Measurements from ENCODE around the gene IL2RG. TPM values are rescaled to one million over a fixed set of nuclear protein-coding genes. Genes with fewer than 3 reads are reported as not detected.

The IL2RG gene
- total RNA-seq: 3.2 TPM

DNA sequence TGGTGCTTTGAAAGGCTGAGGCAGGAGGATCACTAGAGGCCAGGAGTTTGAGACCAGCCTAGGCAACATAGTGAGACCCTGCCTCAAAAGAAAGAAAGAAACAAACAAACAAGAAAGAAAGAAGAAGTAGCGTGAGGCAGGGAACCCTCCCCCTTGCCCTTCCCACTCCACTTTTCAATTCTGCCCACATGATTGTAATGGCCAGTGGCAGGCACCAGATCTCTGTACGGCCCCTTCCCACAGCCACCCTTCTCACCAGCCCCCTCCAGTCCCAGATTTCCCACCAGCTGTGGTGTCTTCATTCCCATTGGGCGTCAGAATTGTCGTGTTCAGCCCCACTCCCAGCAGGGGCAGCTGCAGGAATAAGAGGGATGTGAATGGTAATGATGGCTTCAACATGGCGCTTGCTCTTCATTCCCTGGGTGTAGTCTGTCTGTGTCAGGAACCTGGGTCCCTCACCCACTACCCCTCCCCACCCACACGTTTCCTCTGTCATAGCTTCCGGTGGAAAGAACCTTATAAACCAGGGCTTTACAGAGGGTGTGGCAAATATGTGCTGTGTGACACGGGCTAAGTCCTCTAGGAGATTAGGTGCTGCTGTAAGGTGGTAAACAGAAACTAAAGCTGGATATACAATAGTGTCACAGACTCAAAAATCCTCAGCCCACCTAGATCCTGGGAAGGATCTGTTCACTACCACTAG is at the start of gene IL2RG:
Gene IL2RG, minus strand, starts transcription at position 437 of the 703 bp plus-strand sequence. Its CDS starts 38 bp downstream, at position 399.

DNA sequence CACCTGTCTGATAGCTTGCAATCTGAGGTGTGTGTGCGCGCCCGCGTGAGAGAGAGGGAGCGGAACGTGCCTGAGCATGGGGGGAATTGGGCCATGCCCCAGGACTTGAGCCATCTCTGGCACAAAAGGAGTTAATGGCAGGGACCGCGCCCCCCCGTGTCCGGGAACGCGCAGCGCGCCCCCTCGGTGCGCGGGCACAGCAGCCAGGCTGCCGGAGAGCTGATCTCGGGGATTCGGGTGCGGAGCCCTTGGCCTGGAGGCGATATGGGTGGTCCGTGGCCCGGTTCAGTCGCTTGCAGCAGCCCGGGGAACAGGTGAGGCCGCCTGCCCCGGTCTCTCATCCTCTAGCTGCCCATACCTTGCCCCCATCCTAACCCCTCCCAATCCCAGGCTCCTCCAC is 33.3 kb upstream of the IL2RG start, which contains the start of gene NLGN3:
Gene NLGN3, plus strand, starts transcription at position 191 of the 400 bp plus-strand sequence. CDS start 2,909 bp downstream, outside the sequence.

DNA sequence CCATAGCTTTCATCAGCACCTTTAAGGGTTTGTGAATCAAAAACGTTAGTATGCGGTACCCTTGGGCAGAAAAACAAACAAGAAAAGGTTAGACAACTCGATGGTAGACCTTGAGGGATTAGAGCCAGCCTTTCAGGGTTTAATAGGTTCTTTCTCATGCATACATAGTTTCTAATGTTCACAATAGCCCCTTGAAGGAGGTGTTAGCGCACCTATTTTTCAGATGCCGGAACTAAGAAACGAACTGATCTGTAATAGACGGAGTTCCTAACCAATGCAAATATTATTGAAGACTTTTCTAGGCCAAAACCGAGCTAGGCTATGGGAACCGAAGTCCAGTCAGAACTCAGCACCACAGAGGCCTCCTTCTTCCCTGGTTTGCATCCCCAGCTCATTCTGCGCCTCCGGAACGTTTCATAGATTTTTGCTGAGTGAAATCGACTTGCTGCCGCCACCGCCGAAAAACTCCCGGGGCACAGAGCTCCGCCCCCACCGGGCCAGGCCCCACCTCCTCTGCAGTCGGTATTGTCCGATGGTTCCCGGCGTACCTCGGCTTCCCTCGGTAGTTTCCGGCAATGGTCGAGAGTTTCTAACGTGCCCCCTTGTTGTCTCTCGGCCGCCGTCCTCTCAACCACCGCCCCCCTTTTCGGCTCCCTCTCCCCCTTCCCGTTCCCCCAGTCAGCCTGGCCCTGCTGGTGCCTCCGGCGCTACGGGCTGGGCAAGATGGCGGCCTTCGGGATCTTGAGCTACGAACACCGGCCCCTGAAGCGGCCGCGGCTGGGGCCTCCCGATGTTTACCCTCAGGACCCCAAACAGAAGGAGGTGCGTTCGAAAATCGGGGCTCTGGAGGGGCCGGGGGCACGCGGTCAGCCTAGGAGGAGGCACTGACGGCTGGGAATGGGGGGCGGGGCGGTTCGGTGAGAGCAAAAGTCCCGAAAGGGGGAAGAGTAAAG is 6.9 kb upstream of the IL2RG start, which contains the start of gene MED12:
Gene MED12, plus strand, starts transcription at position 565 of the 953 bp plus-strand sequence. Its CDS starts 159 bp downstream, at position 724.

DNA sequence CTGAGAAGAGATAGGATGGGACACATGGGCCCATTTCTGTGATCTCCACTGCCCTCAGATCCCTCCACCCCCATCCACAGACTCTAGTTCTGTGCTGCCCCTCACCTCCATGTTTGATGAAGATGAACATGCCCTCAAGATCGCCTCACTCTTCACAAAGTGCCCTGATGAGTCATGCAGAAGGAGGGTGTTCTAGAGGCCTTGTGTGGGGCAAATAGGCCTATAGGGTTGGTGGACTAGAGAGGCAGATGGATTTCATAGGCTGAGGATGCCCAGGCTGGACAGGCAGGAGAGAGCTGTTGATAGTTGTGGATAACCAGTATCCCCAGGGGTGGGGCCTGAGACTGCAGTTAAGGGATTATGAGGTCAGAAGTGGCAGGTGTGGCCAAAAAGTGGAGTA is 5.0 kb downstream of the IL2RG start, which contains the start of gene CXorf65:
Gene CXorf65, minus strand, starts transcription at position 314 of the 400 bp plus-strand sequence. Its CDS starts 184 bp downstream, at position 130.

DNA sequence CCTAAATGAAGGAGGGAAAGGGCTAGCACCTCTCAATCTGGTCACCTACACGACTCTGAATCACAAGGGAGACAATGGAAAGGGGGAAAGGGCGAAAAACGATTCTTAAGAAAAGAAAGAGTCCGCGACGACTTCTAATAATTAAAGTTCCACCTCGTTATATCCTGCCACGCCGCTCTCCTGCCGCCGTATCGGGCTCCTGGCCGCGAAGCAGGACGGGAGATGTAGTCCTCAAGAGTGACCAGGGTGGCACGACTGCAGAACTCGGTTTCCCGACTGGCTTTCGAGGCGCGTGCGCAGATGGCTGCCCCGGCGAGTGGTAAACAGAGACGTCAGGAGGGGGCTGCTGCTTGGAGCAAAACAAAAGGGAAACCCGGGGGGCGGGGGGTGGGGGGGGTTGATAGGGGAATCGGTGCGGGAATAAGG is 15.8 kb downstream of the IL2RG start, which contains the start of gene FOXO4:
Gene FOXO4, plus strand, starts transcription at position 297 of the 426 bp plus-strand sequence. CDS start 678 bp downstream, outside the sequence.

DNA sequence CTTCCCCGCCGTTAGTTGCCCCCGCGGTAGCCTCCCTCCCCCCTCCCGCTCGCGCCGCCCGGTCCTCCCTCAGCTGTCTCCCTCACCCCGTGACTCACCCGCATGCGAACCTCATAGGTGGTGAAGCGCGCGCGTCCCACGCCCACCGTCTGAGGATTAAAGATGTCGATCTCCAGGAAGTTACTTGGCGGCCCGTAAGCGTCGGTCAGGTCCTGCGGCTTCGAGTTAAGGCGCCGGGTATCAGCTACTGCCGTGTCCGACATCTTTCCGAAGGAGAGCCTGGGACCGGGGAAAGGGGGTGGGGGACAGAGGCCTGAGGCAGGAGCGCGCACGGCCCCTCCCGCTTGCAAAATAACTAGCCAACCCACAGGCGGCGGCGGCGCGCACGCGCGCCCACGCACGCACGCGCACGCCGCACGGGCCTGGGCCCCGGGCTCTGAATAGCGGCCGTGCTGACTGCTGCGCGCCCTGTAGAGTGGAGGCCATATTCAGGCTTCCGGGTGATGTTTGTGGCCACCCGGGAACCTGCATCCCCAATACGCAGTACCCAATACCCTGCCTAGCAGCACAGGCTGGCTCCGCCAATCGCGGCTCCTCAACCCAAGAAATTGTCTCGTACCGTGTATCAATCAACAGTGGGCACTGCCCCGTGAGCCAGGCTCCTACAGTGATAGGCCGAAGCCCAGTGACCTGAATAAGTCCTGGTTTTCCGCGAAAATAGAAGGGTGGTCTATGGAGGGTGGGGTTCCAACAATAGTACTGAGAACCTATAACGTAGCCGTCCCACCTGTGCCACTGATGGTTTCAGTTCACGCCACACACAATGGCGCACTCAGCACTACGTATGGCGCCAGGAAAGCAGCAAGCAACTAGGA is 43.1 kb downstream of the IL2RG start, which contains the start of gene SNX12:
Gene SNX12, minus strand, starts transcription at position 291 of the 875 bp plus-strand sequence. Its CDS starts 28 bp downstream, at position 263.

Small RNA genes within 50 kb of the gene (small RNA-seq; reads per million reads assigned to genes)
- not detected for gene CXorf65 (ENCODE audit: low replicate concordance)

Other genes starting within 250 kb of the IL2RG start
- not detected for gene TEX11, start 202.9 kb downstream of the IL2RG start, total RNA-seq
- gene SLC7A3, start 180.5 kb downstream of the IL2RG start, total RNA-seq: 1.5 TPM
- 46.9 TPM for gene SNX12, start 43.2 kb downstream of the IL2RG start, total RNA-seq
- gene FOXO4, start 15.7 kb downstream of the IL2RG start, total RNA-seq: 20.8 TPM
- 0.23 TPM for gene CXorf65, start 4.8 kb downstream of the IL2RG start, total RNA-seq
- gene MED12, start 7.0 kb upstream of the IL2RG start, total RNA-seq: 57.5 TPM
- 2.2 TPM for gene NLGN3, start 33.3 kb upstream of the IL2RG start, total RNA-seq
- 15.1 TPM for gene GJB1, start 111.6 kb upstream of the IL2RG start, total RNA-seq
- 40.8 TPM for gene ZMYM3, start 142.6 kb upstream of the IL2RG start, total RNA-seq
- gene NONO, start 172.1 kb upstream of the IL2RG start, total RNA-seq: 409 TPM
- gene ITGB1BP2, start 190.2 kb upstream of the IL2RG start, total RNA-seq: 16.9 TPM

Measured in metanephros (tissue), 2 donors.